Measurements from ENCODE around the gene DNAH7. TPM values are rescaled to one million over a fixed set of nuclear protein-coding genes. Genes with fewer than 3 reads are reported as not detected.

The DNAH7 gene
- total and polyA plus RNA-seq, 2 donors from 2014 or later, result 3.8 to 15.7 TPM

GRCh38 chr2:195766691-195767090 is 301.9 kb downstream of the DNAH7 start:
- peak; percentile 76 for FAIRE-seq
- intact Hi-C loops (cut with DNase I), result no loop called here
- Histone ChIP-seq H3K27me3 (ENCODE audit: control insufficient read depth, insufficient read depth, low read length) (no peaks in the 10 kb centered on the region), H3K27ac (ENCODE audit: low read depth in 2 of 2, low read length in 2 of 2) (no peak overlapping the region), H3K9ac (ENCODE audit: low read length in 3 of 3) (no peak overlapping the region), H3K36me3 (ENCODE audit: control insufficient read depth in 2 of 3, insufficient read depth in 3 of 3, low read length in 3 of 3) (no peaks in the 10 kb centered on the region), H3K4me1 (ENCODE audit: control insufficient read depth in 2 of 3, insufficient read depth in 2 of 3, low read depth in 1 of 3, low read length in 3 of 3) (no peaks in the 10 kb centered on the region), H3K9me3 (ENCODE audit: control insufficient read depth in 2 of 3, insufficient read depth in 1 of 3, low read length in 3 of 3) (peaks cover 0 to 11% (median 0%) of the 10 kb centered on the region in 3 donors), H3K4me3 (ENCODE audit: low read length in 3 of 3) (no peak overlapping the region)
- TF ChIP-seq, protein P1, sequence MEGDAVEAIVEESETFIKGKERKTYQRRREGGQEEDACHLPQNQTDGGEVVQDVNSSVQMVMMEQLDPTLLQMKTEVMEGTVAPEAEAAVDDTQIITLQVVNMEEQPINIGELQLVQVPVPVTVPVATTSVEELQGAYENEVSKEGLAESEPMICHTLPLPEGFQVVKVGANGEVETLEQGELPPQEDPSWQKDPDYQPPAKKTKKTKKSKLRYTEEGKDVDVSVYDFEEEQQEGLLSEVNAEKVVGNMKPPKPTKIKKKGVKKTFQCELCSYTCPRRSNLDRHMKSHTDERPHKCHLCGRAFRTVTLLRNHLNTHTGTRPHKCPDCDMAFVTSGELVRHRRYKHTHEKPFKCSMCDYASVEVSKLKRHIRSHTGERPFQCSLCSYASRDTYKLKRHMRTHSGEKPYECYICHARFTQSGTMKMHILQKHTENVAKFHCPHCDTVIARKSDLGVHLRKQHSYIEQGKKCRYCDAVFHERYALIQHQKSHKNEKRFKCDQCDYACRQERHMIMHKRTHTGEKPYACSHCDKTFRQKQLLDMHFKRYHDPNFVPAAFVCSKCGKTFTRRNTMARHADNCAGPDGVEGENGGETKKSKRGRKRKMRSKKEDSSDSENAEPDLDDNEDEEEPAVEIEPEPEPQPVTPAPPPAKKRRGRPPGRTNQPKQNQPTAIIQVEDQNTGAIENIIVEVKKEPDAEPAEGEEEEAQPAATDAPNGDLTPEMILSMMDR (IDR thresholded peaks at IDR 0.05; ENCODE audit: borderline replicate concordance, extremely low read depth, insufficient read depth), result no peak
- no peak for DNase-seq

- Histone ChIP-seq H3K4me1 (ENCODE audit: control insufficient read depth in 2 of 3, insufficient read depth in 2 of 3, low read depth in 1 of 3, low read length in 3 of 3) (no peaks in the 10 kb centered on the region), H3K4me3 (ENCODE audit: low read length in 3 of 3) (no peak overlapping the region), H3K36me3 (ENCODE audit: control insufficient read depth in 2 of 3, insufficient read depth in 3 of 3, low read length in 3 of 3) (no peaks in the 10 kb centered on the region), H3K27ac (ENCODE audit: low read depth in 2 of 2, low read length in 2 of 2) (no peak overlapping the region), H3K9ac (ENCODE audit: low read length in 3 of 3) (no peak overlapping the region), H3K27me3 (ENCODE audit: control insufficient read depth, insufficient read depth, low read length) (no peaks in the 10 kb centered on the region), H3K9me3 (ENCODE audit: control insufficient read depth in 2 of 3, insufficient read depth in 1 of 3, low read length in 3 of 3) (peaks cover 0 to 11% (median 0%) of the 10 kb centered on the region in 3 donors)
- DNase-seq (no peak), FAIRE-seq (no peak)
- intact Hi-C loops (cut with DNase I), result no loop called here
- TF ChIP-seq, protein P1 (IDR thresholded peaks at IDR 0.05; ENCODE audit: borderline replicate concordance, extremely low read depth, insufficient read depth), result no peak
Observed at GRCh38 chr2:195763866-195764265, 304.8 kb downstream of the DNAH7 start.

- TF ChIP-seq, protein P1 (IDR thresholded peaks at IDR 0.05; ENCODE audit: borderline replicate concordance, extremely low read depth, insufficient read depth), result no peak
- Histone ChIP-seq H3K27ac (ENCODE audit: low read depth in 2 of 2, low read length in 2 of 2) (no peak overlapping the region), H3K36me3 (ENCODE audit: control insufficient read depth in 2 of 3, insufficient read depth in 3 of 3, low read length in 3 of 3) (no peaks in the 10 kb centered on the region), H3K4me1 (ENCODE audit: control insufficient read depth in 2 of 3, insufficient read depth in 2 of 3, low read depth in 1 of 3, low read length in 3 of 3) (no peaks in the 10 kb centered on the region), H3K4me3 (ENCODE audit: low read length in 3 of 3) (no peak overlapping the region), H3K9me3 (ENCODE audit: control insufficient read depth in 2 of 3, insufficient read depth in 1 of 3, low read length in 3 of 3) (peaks cover 0 to 5% (median 0%) of the 10 kb centered on the region in 3 donors), H3K27me3 (ENCODE audit: control insufficient read depth, insufficient read depth, low read length) (no peaks in the 10 kb centered on the region), H3K9ac (ENCODE audit: low read length in 3 of 3) (no peak overlapping the region)
- DNase-seq, result no peak
- intact Hi-C loops (cut with DNase I), result no loop called here
- no peak for FAIRE-seq
Observed at GRCh38 chr2:195759877-195760276, 308.8 kb downstream of the DNAH7 start.

DNA sequence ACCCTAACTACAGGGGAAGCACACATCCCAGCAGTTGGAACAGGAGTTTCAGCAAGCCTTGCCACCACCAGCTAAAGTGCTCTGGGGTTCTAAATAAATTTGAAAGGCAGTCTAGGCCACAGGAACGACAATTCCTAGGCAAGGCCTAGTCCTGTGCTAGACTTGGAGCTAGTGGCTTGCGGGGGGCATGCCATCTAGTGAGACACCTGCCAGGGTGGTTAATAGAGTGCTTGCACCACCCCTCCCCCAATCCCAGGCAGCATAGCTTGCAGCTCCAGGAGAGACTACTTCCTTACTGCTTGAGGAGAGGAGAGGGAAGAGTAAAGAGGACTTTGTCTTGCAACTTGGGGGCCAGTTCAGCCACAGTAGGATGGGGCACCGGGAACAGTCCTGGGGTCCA is 309.8 kb downstream of the DNAH7 start:
- TF ChIP-seq, protein P1 (IDR thresholded peaks at IDR 0.05; ENCODE audit: borderline replicate concordance, extremely low read depth, insufficient read depth), result no peak
- no peak for DNase-seq
- no peaks in the 10 kb centered on the region for H3K4me1 ChIP-seq (ENCODE audit: control insufficient read depth in 2 of 3, insufficient read depth in 2 of 3, low read depth in 1 of 3, low read length in 3 of 3)
- H3K27ac ChIP-seq (ENCODE audit: low read depth in 2 of 2, low read length in 2 of 2), result no peak overlapping the region
- H3K27me3 ChIP-seq (ENCODE audit: control insufficient read depth, insufficient read depth, low read length), result no peaks in the 10 kb centered on the region
- FAIRE-seq, result no peak
- no peaks in the 10 kb centered on the region for H3K9me3 ChIP-seq (ENCODE audit: control insufficient read depth in 2 of 3, insufficient read depth in 1 of 3, low read length in 3 of 3)
- H3K9ac ChIP-seq (ENCODE audit: low read length in 3 of 3), result no peak overlapping the region
- no peak overlapping the region for H3K4me3 ChIP-seq (ENCODE audit: low read length in 3 of 3)
- H3K36me3 ChIP-seq (ENCODE audit: control insufficient read depth in 2 of 3, insufficient read depth in 3 of 3, low read length in 3 of 3), result no peaks in the 10 kb centered on the region
- intact Hi-C loops (cut with DNase I), result no loop called here

Data from kidney (tissue), 14 donors.